ENCODE data around the gene KRT36. TPM values are rescaled to one million over a fixed set of nuclear protein-coding genes. Genes with fewer than 3 reads are reported as not detected.

Gene KRT36
- total and polyA plus RNA-seq, 10 of the 15 experiments (the other 5 are each of a cell fraction or from before 2014, with no cell fraction given) = not detected

DNA sequence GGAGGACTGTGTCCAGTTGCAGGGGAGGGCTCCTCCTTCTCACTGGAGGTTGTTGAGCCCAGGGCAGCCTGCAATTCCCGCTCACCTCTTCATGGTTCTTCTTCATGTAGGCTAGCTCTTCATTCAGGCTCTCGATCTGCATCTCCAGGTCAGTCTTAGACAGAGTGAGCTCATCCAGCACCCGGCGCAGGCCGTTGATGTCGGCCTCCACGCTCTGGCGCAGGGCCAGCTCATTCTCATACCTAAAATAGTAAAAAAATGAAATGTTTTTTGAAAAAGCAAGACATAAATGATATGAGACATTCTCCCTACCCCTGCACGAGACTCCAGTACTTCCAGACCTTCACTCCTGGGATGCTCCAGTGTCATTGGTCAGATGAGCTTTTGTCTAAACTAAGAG, 13.5 kb upstream of the KRT36 start (continued):
- TF ChIP-seq, protein P1, sequence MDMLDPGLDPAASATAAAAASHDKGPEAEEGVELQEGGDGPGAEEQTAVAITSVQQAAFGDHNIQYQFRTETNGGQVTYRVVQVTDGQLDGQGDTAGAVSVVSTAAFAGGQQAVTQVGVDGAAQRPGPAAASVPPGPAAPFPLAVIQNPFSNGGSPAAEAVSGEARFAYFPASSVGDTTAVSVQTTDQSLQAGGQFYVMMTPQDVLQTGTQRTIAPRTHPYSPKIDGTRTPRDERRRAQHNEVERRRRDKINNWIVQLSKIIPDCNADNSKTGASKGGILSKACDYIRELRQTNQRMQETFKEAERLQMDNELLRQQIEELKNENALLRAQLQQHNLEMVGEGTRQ (IDR thresholded peaks at IDR 0.05; ENCODE audit: borderline replicate concordance, low read depth, low read length) = no peak

DNA sequence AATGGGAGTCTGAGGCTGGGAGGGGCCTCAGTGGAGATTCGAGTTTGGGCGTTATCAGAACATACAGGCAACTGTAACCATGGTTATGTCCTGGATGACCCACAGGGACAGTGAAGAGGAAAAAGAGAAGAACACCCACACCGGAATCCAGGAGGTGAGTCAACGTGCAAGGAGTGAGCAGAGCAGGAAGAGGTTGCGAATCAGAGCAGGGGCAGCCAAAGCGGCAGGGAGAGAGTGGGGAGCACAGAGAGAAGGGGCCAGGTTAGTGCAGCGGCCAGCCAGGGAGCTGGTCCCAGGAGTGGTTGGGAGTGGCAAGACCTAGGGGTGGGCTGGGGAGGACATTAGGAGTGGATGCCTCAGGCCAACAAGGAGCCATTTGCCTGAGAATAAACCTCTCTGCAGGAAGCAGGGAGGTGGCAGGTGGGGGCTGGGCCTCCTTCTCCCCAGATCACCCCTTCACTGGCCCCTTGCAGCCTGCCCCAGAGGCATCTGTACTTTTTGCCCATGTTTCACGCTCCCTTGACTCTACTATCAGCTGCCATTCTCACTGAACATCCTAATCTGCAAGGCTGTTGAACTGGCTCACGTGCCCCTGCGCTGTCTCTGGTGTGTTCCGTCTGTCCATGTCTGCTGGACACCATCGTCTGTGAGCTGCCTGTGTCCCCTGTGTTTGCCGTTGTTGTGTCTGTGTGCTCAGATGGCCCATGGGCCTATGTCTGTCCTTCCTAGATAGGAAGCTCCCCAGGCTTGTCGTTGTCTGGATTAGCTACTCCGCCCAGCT, 10.6 kb upstream of the KRT36 start:
- Histone ChIP-seq H3K27ac (ENCODE audit: control insufficient read depth, insufficient read depth) (no peak overlapping the region), H3K9ac (ENCODE audit: control insufficient read depth, insufficient read depth, low read length) (no peak overlapping the region), H4K20me1 (ENCODE audit: control insufficient read depth, insufficient read depth) (no peaks in the 10 kb centered on the region), H3K36me3 (ENCODE audit: control insufficient read depth in 2 of 2, insufficient read depth in 2 of 2, low read length in 1 of 2) (no peaks in the 10 kb centered on the region), H3K79me2 (ENCODE audit: control insufficient read depth, insufficient read depth, low read length) (no peaks in the 10 kb centered on the region), H2AFZ (ENCODE audit: control insufficient read depth, low read depth, low read length) (no peak overlapping the region), H3K9me3 (replicated peaks; ENCODE audit: control insufficient read depth, insufficient read depth, low read length) (no peaks in the 10 kb centered on the region), H3K4me1 (ENCODE audit: control insufficient read depth, insufficient read depth, low read length) (no peaks in the 10 kb centered on the region), H3K27me3 (replicated peaks in 1 of 2; ENCODE audit: control insufficient read depth in 2 of 2, insufficient read depth in 2 of 2, low read length in 1 of 2) (peaks cover 0 to 4% of the 10 kb centered on the region in 2 experiments; a peak in 2 of 4 replicates), H3K4me3 (no peak overlapping the region), H3K4me2 (ENCODE audit: control insufficient read depth, insufficient read depth) (no peak overlapping the region)
- ChIA-PET SMC1A (ENCODE audit: uncharacterized antibody, unreplicated experiment) (no interaction called here), RAD21 (ENCODE audit: unreplicated experiment) (no interaction called here), POLR2A (no interaction called here), CTCF (no interaction called here)
- 38% methylated on average over 15 of the region's 15 CpGs for WGBS (ENCODE audit: insufficient coverage, insufficient replicate concordance, low lambda C conversion rate, missing lambda C conversion rate)
- intact Hi-C loops (cut with micrococcal nuclease; ENCODE audit: unreplicated experiment) (no loop called here), in situ Hi-C loops (cut with MboI) (no loop called here)
- TF ChIP-seq ZNF622 (IDR thresholded peaks at IDR 0.05) (no peak), SP1 (IDR thresholded peaks at IDR 0.05; ENCODE audit: low read depth, low read length) (no peak)
- TF ChIP-seq, protein P2, sequence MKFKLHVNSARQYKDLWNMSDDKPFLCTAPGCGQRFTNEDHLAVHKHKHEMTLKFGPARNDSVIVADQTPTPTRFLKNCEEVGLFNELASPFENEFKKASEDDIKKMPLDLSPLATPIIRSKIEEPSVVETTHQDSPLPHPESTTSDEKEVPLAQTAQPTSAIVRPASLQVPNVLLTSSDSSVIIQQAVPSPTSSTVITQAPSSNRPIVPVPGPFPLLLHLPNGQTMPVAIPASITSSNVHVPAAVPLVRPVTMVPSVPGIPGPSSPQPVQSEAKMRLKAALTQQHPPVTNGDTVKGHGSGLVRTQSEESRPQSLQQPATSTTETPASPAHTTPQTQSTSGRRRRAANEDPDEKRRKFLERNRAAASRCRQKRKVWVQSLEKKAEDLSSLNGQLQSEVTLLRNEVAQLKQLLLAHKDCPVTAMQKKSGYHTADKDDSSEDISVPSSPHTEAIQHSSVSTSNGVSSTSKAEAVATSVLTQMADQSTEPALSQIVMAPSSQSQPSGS (IDR thresholded peaks at IDR 0.05; ENCODE audit: low read length) = no peak
- BruUV-seq (replicated peaks) = no TSS peak
- FAIRE-seq (no peak), ATAC-seq (no peak), DNase-seq (ENCODE audit: low read depth, low spot score) (no peak)
